HEK293 (cell line): ENCODE measurements around the gene GRK2.

Experiments
- CTCF ChIP-seq: fragments of 450-650 bp; formaldehyde crosslinking; IDR thresholded peaks from 2 replicates; pipeline ENCODE4 v1.5.1; 2016; ENCODE audit warnings: missing biosample characterization, missing genetic modification characterization
- HOXD13 ChIP-seq: sonication (generic); formaldehyde crosslinking; IDR thresholded peaks from 2 replicates; pipeline ENCODE4 v1.8.0; 2022; ENCODE audit warnings: missing genetic modification reagents, borderline replicate concordance
- KLF10 ChIP-seq: fragments of 450-650 bp; IDR thresholded peaks from 2 replicates; pipeline ENCODE4 v1.5.1; 2018; ENCODE audit warnings: missing biosample characterization, mild to moderate bottlenecking, missing genetic modification characterization
- PRDM1 ChIP-seq: fragments of 450-650 bp; formaldehyde crosslinking; IDR thresholded peaks from 2 replicates; pipeline ENCODE4; 2016; ENCODE audit warnings: missing biosample characterization, missing genetic modification characterization
- PRDM4 ChIP-seq: fragments of 450-650 bp; formaldehyde crosslinking; IDR thresholded peaks from 2 replicates; pipeline ENCODE4 v1.5.1; 2017; ENCODE audit warnings: missing biosample characterization, missing genetic modification characterization
- ZEB2 ChIP-seq: fragments of 450-650 bp; formaldehyde crosslinking; IDR thresholded peaks from 2 replicates; pipeline ENCODE4 v1.5.1; 2016; ENCODE audit warnings: missing biosample characterization, missing genetic modification characterization
- ZFP69B ChIP-seq: fragments of 450-650 bp; formaldehyde crosslinking; IDR thresholded peaks from 2 replicates; pipeline ENCODE4 v1.5.1; 2016; ENCODE audit warnings: missing biosample characterization, missing genetic modification characterization
- ZNF169 ChIP-seq: fragments of 450-650 bp; formaldehyde crosslinking; IDR thresholded peaks from 2 replicates; pipeline ENCODE4 v1.5.1; 2016; ENCODE audit warnings: missing biosample characterization, missing genetic modification characterization
- ZNF23 ChIP-seq: fragments of 450-650 bp; formaldehyde crosslinking; IDR thresholded peaks from 2 replicates; pipeline ENCODE4 v1.5.1; 2016; ENCODE audit warnings: missing biosample characterization, missing genetic modification characterization, borderline replicate concordance
- ZNF560 ChIP-seq: fragments of 450-650 bp; formaldehyde crosslinking; IDR thresholded peaks from 2 replicates; pipeline ENCODE4 v1.5.1; 2017; ENCODE audit warnings: missing biosample characterization, missing genetic modification characterization, borderline replicate concordance
- ZNF654 ChIP-seq: fragments of 450-650 bp; formaldehyde crosslinking; IDR thresholded peaks from 2 replicates; pipeline ENCODE4 v1.5.1; 2016; ENCODE audit warnings: low read depth, missing biosample characterization, missing genetic modification characterization

GRCh38 chr11:67243051-67243450 lies 23.2 kb upstream of the GRK2 start:
- no peak for TF ChIP-seq ZNF654 (tag by site-specific recombination)
- no peak for TF ChIP-seq ZNF23
- TF ChIP-seq CTCF: no peak
- TF ChIP-seq HOXD13: no peak
- TF ChIP-seq ZEB2 (tag by site-specific recombination): no peak
- no peak for TF ChIP-seq ZFP69B (tag by site-specific recombination)
- no peak for TF ChIP-seq ZNF169 (tag by site-specific recombination)
- TF ChIP-seq KLF10: no peak
- no peak for TF ChIP-seq PRDM4 (tag by site-specific recombination)
- TF ChIP-seq PRDM1: no peak
- TF ChIP-seq ZNF560 (tag by site-specific recombination): no peak
